ENCODE results near the gene GLRA3. TPM values are rescaled to one million over a fixed set of nuclear protein-coding genes. Genes with fewer than 3 reads are reported as not detected.

The GLRA3 gene
- total and polyA plus RNA-seq, 2 experiments from 2014 or later, result 0.03 to 0.19 TPM

GRCh38 chr4:174627473-174627872 is 201.6 kb downstream of the GLRA3 start:
- Mint-ChIP-seq H3K9me3 (peaks cover 2% of the 10 kb centered on the region; the same call in 1 of the 3 replicates), H3K27ac (no peak overlapping the region), H3K27me3 (ENCODE audit: insufficient read depth, low read depth, poor library complexity) (no peaks in the 10 kb centered on the region), H3K36me3 (ENCODE audit: low read depth) (no peaks in the 10 kb centered on the region), H3K4me1 (no peaks in the 10 kb centered on the region; the same call in 2 of the 3 replicates), H3K4me3 (no peak overlapping the region)
- TF ChIP-seq REST (IDR thresholded peaks at IDR 0.05; ENCODE audit: unreplicated experiment), result no peak
- no peak for TF ChIP-seq CTCF (conservative IDR thresholded peaks at IDR 0.05; ENCODE audit: low read depth in 2 of 2)
- TF ChIP-seq ETS1 (IDR thresholded peaks at IDR 0.05), result no peak
- TF ChIP-seq ZNF462 (CRISPR knock-in tag; IDR thresholded peaks at IDR 0.05), result no peak
- TF ChIP-seq EZH2 (IDR thresholded peaks at IDR 0.05; ENCODE audit: low read depth, unreplicated experiment), result no peak
- no peak for TF ChIP-seq ZNF114 (CRISPR knock-in tag; IDR thresholded peaks at IDR 0.05)
- DNase-seq (ENCODE audit: low spot score) (no peak), ATAC-seq (no peak)
- no peaks in the 10 kb centered on the region for H4K20me1 ChIP-seq (replicated peaks; ENCODE audit: insufficient read depth)
- no peaks in the 10 kb centered on the region; the same call in 1 of the 2 replicates for H3K4me1 ChIP-seq (ENCODE audit: insufficient read depth)
- no peaks in the 10 kb centered on the region for H3K79me2 ChIP-seq (replicated peaks; ENCODE audit: insufficient read depth)
- H3K9me2 ChIP-seq (ENCODE audit: insufficient read depth), result no peaks in the 10 kb centered on the region; the same call in 1 of the 2 replicates
- no peak overlapping the region for H3K27ac ChIP-seq (ENCODE audit: low read depth)
- H3F3A ChIP-seq (replicated peaks; ENCODE audit: low read depth), result no peaks in the 10 kb centered on the region
- no peak overlapping the region for H2AFZ ChIP-seq
- no peaks in the 10 kb centered on the region for H3K36me3 ChIP-seq (ENCODE audit: insufficient read depth)
- H3K4me2 ChIP-seq, result no peak overlapping the region
- H3K27me3 ChIP-seq (ENCODE audit: insufficient read depth), result no peaks in the 10 kb centered on the region
- no peak overlapping the region for H3K4me3 ChIP-seq

All from GM23338 (cell line).